GM12891 (cell line): ENCODE results near the gene OR9G4.

ENCODE experiments used
- POLR2A ChIP-seq: IDR thresholded peaks from 2 replicates; pipeline ENCODE4 v1.6.1; 2011; ENCODE audit warnings: low read depth, low read length, control low read depth
- SPI1 ChIP-seq: IDR thresholded peaks from 2 replicates; pipeline ENCODE4 v1.6.1; 2011; ENCODE audit warnings: low read depth, low read length, control low read depth
- TAF1 ChIP-seq: IDR thresholded peaks from 2 replicates; pipeline ENCODE4 v1.6.1; 2011; ENCODE audit warnings: low read depth, low read length, control low read depth

DNA sequence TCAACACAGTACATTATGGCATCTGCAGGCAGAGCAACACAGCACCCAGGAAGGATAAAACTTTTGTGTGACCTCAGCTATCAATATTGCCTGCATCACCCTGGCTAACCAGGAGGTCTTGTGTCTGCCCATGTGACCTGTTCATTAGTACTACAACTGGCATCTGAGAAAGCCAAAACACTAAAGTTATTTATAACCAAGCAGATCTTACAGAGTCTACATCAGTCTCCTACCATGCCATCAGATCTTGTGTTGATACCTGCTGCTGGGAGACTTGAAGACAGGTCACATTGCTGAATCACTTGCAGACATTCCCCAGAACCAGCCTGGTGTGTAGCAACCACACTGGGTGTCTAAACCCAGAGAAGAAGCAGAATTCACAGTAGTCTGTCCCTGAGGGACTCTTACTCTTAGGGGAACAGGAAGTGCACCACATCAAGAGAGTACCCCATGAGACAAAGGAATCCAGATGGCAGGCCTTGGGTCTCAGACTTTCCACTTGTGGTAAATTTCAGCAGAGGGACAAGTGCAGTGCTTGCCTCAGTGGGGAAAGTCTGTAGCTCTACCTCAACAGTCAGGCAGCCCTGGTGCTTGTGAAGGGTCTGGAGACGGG lies 42.6 kb downstream of the OR9G4 start:
- TF ChIP-seq POLR2A (no peak), SPI1 (no peak), TAF1 (no peak)
